Psoas muscle (tissue), 8 donors: ENCODE results near the gene LTBP1. TPM values are rescaled to one million over a fixed set of nuclear protein-coding genes. Genes with fewer than 3 reads are reported as not detected.

Source experiments
- ATAC-seq, 4 donors: fragments of 200-7000 bp; cut with Tn5 transposase; one replicate each; pipeline ENCODE4 v1.9.1; 2020; ENCODE audit warnings: moderate library complexity in 3 of 4, mild to moderate bottlenecking in 2 of 4
- DNase-seq, 2 donors: peaks; one replicate each; pipeline ENCODE4 v3.0.0-alpha.2; 2020
- H3K27ac ChIP-seq: fragments of 200-600 bp; one replicate; pipeline ENCODE4 v1.8.0; 2022
- H3K27me3 ChIP-seq, 3 donors: fragments of 200-600 bp in 1 of 3; one replicate each; pipeline versions ENCODE4 v1.6.1 to v1.8.0; 2013 to 2022; ENCODE audit warnings: low read length in 2 of 3, mild to moderate bottlenecking in 2 of 3, moderate library complexity in 1 of 3; ENCODE audit not compliant: insufficient read depth in 3 of 3
- H3K36me3 ChIP-seq, 2 donors: fragments of 200-600 bp in 1 of 2; one replicate each; pipeline versions ENCODE4 v1.6.1 to v1.8.0; 2013 to 2022; ENCODE audit warnings: low read depth in 1 of 2, mild to moderate bottlenecking in 1 of 2, moderate library complexity in 1 of 2; ENCODE audit not compliant: insufficient read depth in 1 of 2
- H3K4me1 ChIP-seq: fragments of 200-600 bp; one replicate; pipeline ENCODE4 v1.8.0; 2022
- H3K4me3 ChIP-seq: fragments of 200-600 bp; one replicate; pipeline ENCODE4 v1.8.0; 2022; ENCODE audit warnings: mild to moderate bottlenecking
- H3K9me3 ChIP-seq: fragments of 200-600 bp; one replicate; pipeline ENCODE4 v1.8.0; 2022
- CTCF ChIP-seq: fragments of 200-600 bp; IDR thresholded peaks from one replicate; pipeline ENCODE4 v1.8.0; 2022; ENCODE audit warnings: antibody characterized with exemption
- WGBS, 3 donors: extraction: QIAGEN DNeasy Blood & Tissue Kit; methylation state at CpG; one replicate each; pipeline versions ENCODE4 v1.1.6 to v1.1.7; 2013; 5-methylcytosine and 5-hydroxymethylcytosine counted together
- intact Hi-C, 2 donors: fragments of 100-400 bp; cut with DNase I; formaldehyde crosslinking; loops; one replicate each; pipeline versions ENCODE4 v1.11.0 to v1.14.2; 2022
- long read RNA-seq, 2 donors: library from polyadenylated mRNA; unstranded; transcript quantifications; one replicate each; pipeline ENCODE4 v2.0.0, GENCODE V29; 2021
- polyA plus RNA-seq, 3 donors: library from polyadenylated mRNA; stranded (reverse); fragments of 200-250 nt; gene quantifications; one replicate each; pipeline ENCODE4 v1.2.3, GENCODE V29; 2013
- total RNA-seq, 4 donors: library from RNA; stranded (reverse); fragmentation: NEBNext Ultra II Directional in 2 of 4; extraction: Animal tissue kit (Norgen Biotek cat#: 25700) in 2 of 4; gene quantifications; one replicate each; pipeline versions ENCODE4 v1.2.1 to v1.2.4, GENCODE V29; 2021 to 2023
- donor health status: healthy with polysubstance abuse.
- donor health status: DM: no; HTN: no; CAD: no; lungs with moderate emphysema.
- donor health status: Bipolar disorder and iron deficiency.
- donor health status: healthy.
- donor health status: DM: yes; HTN: yes; CAD: no.
- donor health status: DM: no; HTN: no; CAD: no.
- donor health status: DM: no; HTN: no; CAD: no.
- donor health status: DM: yes; HTN: yes; CAD: no.

Gene LTBP1, protein sequence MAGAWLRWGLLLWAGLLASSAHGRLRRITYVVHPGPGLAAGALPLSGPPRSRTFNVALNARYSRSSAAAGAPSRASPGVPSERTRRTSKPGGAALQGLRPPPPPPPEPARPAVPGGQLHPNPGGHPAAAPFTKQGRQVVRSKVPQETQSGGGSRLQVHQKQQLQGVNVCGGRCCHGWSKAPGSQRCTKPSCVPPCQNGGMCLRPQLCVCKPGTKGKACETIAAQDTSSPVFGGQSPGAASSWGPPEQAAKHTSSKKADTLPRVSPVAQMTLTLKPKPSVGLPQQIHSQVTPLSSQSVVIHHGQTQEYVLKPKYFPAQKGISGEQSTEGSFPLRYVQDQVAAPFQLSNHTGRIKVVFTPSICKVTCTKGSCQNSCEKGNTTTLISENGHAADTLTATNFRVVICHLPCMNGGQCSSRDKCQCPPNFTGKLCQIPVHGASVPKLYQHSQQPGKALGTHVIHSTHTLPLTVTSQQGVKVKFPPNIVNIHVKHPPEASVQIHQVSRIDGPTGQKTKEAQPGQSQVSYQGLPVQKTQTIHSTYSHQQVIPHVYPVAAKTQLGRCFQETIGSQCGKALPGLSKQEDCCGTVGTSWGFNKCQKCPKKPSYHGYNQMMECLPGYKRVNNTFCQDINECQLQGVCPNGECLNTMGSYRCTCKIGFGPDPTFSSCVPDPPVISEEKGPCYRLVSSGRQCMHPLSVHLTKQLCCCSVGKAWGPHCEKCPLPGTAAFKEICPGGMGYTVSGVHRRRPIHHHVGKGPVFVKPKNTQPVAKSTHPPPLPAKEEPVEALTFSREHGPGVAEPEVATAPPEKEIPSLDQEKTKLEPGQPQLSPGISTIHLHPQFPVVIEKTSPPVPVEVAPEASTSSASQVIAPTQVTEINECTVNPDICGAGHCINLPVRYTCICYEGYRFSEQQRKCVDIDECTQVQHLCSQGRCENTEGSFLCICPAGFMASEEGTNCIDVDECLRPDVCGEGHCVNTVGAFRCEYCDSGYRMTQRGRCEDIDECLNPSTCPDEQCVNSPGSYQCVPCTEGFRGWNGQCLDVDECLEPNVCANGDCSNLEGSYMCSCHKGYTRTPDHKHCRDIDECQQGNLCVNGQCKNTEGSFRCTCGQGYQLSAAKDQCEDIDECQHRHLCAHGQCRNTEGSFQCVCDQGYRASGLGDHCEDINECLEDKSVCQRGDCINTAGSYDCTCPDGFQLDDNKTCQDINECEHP (N-terminal part only)
- total RNA-seq = 10 to 100 TPM in 3 of 4 donors, 1 to 10 TPM in 1; 9.5 to 26.8 (median 15.4) TPM
- polyA plus RNA-seq = 1 to 10 TPM; 5.9 to 7.4 (median 7.3) TPM
- long read RNA-seq, donor 1, partial matches to known transcripts = 3 of 7 reads
- long read RNA-seq, donor 1, other reads (novel, unspliced or antisense) = 4 of 7 reads
- long read RNA-seq, donor 2, partial matches to known transcripts = 3 of 3 reads
- long read RNA-seq, donor 2, other reads (novel, unspliced or antisense) = 0 of 3 reads

- intact Hi-C loops = loop anchor here (1.0 to 10.0 kb wide), 7 partner anchors 66 to 188 kb away; no protein-coding TSS in a partner anchor
- WGBS, 3 donors = 0% methylated on average over 56 to 68 of the region's 68 CpGs
- Histone ChIP-seq H3K4me3 (peak within 1 kb of the TSS; percentile 91), H3K4me1 (peaks cover 12% of the 10 kb centered on the region), H3K27me3 (no peaks in the 10 kb centered on the region), H3K27ac (peak within 1 kb of the TSS; percentile 82), H3K36me3 (no peaks in the 10 kb centered on the region), H3K9me3 (no peaks in the 10 kb centered on the region)
- TF ChIP-seq CTCF = peak; percentile 81
- peak; percentile 65 to 85 for DNase-seq
- peak; percentile 91 to 97 (median 92) for ATAC-seq
These were observed at the start of gene LTBP1 for GRCh38 chr2:32946314-32947075. Gene LTBP1 (plus strand): TSS chr2:32946953. CDS start chr2:32947325, 372 bp downstream.

DNA sequence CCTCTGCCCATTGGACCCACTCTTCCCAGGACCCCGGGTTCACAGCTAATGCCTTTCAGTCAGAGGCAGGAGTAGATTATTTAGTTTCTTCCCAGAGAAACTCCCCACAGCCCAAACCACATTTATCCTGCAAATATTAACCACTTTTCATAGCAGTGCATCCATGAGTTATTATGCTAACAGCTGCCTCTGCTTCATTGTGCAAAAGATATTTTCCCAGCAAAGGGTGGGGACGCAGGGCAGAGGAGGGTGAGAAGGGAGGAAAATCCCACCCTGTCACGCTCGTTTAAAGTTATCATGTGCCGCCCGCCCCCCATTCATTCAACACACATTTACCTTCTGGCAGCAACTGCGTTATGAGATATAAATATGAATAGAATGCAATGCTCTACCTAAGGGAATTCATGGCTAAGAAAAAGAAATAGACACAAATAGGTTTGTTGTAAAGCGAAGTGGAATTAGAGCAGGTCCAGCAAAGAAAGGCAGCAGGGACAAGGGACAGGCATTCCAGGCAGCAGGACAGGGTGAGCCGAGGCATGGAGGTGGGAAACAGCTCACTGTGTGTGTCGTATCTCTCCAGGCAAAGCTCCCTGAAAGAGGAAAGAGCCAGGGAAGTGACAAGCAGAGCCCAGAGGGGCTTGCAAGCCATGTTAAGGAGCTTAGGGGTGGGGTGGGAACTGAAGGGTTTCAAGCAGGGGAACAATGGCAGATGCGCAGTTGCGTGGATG is 46.3 kb upstream of the LTBP1 start:
- TF ChIP-seq CTCF = no peak
- H3K4me1 ChIP-seq = peaks cover 4% of the 10 kb centered on the region
- no peaks in the 10 kb centered on the region for H3K36me3 ChIP-seq
- peaks cover 0 to 5% (median 2%) of the 10 kb centered on the region in 3 donors for H3K27me3 ChIP-seq
- intact Hi-C loops = no loop called here
- H3K27ac ChIP-seq = no peak overlapping the region
- ATAC-seq (no peak), DNase-seq (no peak)
- no peaks in the 10 kb centered on the region for H3K9me3 ChIP-seq
- no peak overlapping the region for H3K4me3 ChIP-seq
- WGBS, 3 donors = 32 to 40% (median 34%) methylated on average over 12 of the region's 12 CpGs

DNA sequence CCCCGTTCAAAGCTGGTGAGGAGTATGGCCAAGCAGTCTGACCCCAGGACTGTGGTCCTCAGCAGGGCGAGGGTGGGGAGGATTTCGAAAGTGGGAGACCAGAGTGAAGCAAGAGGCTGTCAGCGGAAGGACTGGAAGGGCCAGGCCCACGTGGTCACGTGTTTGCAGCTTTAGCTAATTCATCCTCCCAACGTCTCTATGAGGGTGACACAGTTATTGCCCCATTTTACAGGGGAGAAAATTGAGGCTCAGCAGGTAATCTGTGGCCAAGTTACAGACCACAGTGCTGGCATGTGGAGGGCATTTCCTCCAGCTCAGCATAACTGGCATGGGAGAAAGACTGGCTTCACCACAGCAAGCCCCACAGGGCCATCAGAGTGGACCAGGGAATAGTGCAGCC is 45.4 kb upstream of the LTBP1 start:
- Histone ChIP-seq H3K27ac (no peak overlapping the region), H3K9me3 (no peaks in the 10 kb centered on the region), H3K36me3 (no peaks in the 10 kb centered on the region), H3K4me3 (no peak overlapping the region), H3K4me1 (peaks cover 4% of the 10 kb centered on the region), H3K27me3 (peaks cover 0 to 5% (median 2%) of the 10 kb centered on the region in 3 donors)
- intact Hi-C loops = no loop called here
- TF ChIP-seq CTCF = no peak
- no peak for DNase-seq
- no peak for ATAC-seq
- WGBS, 3 donors = 87 to 97% (median 91%) methylated on average over 7 of the region's 7 CpGs
